ENCODE results near the gene SH2D4B. TPM values are rescaled to one million over a fixed set of nuclear protein-coding genes. Genes with fewer than 3 reads are reported as not detected.

The SH2D4B gene
- total and polyA plus RNA-seq, 2 donors (not counting 3 experiments of a cell fraction or from before 2014, with no cell fraction given), result not detected

- FAIRE-seq, result no peak
- dilution Hi-C loops (cut with MboI; ENCODE audit: extremely low pct_ligation_motif_present, low sequenced_read_pairs) (no loop called here), intact Hi-C loops (cut with micrococcal nuclease) (no loop called here)
- Histone ChIP-seq H3K79me2 (ENCODE audit: control insufficient read depth, insufficient read depth, low read length) (no peaks in the 10 kb centered on the region), H4K20me1 (replicated peaks; ENCODE audit: control insufficient read depth, extremely low read depth, insufficient read depth, low read length) (no peaks in the 10 kb centered on the region), H3K36me3 (ENCODE audit: control insufficient read depth in 2 of 2, extremely low read depth in 1 of 2, insufficient read depth in 2 of 2, low read length in 2 of 2) (no peaks in the 10 kb centered on the region), H3K27me3 (ENCODE audit: control insufficient read depth in 2 of 2, insufficient read depth in 2 of 2, low read length in 2 of 2) (peaks cover 8 to 11% of the 10 kb centered on the region in 2 experiments), H3K4me1 (ENCODE audit: control insufficient read depth, extremely low read depth, insufficient read depth, low read length) (no peaks in the 10 kb centered on the region), H3K9me3 (replicated peaks; ENCODE audit: control insufficient read depth, insufficient read depth, low read length) (no peaks in the 10 kb centered on the region), H3K4me3 (replicated peaks in 1 of 3; ENCODE audit: insufficient read depth in 1 of 3, low read depth in 1 of 3, low read length in 3 of 3) (no peak overlapping the region), H3K9me1 (replicated peaks; ENCODE audit: control insufficient read depth, extremely low read depth, insufficient read depth, low read length) (no peaks in the 10 kb centered on the region), H3K4me2 (ENCODE audit: insufficient read depth, low read length) (no peak overlapping the region), H2AFZ (ENCODE audit: low read depth, low read length) (no peak overlapping the region), H3K27ac (ENCODE audit: insufficient read depth, low read depth, low read length) (no peak overlapping the region), H3K9ac (replicated peaks; ENCODE audit: extremely low read depth, insufficient read depth, low read length) (no peak overlapping the region)
- no TSS peak for BruUV-seq (replicated peaks)
- ChIA-PET POLR2A (no interaction called here), CTCF (interaction anchor here (1.0 to 2.8 kb wide), 3 partner anchors 138 to 200 kb away, joined by 4 to 21 read pairs (median 6); no protein-coding TSS in a partner anchor)
- no peak for DNase-seq (ENCODE audit: low read depth, low spot score)
- no peak for TF ChIP-seq GATA2 (IDR thresholded peaks at IDR 0.05; ENCODE audit: insufficient read depth, insufficient read length, low read depth, low read length)
- no peak for TF ChIP-seq MYC (IDR thresholded peaks at IDR 0.05; ENCODE audit: low read depth, low read length)
- TF ChIP-seq EZH2 (IDR thresholded peaks at IDR 0.05; ENCODE audit: borderline replicate concordance, low read depth, low read length, severe bottlenecking), result no peak
- no peak for TF ChIP-seq CTCF (IDR thresholded peaks at IDR 0.05; ENCODE audit: extremely low read depth in 1 of 2, insufficient read depth in 1 of 2, low read depth in 1 of 2, low read length in 2 of 2)
These were observed 44.7 kb downstream of the SH2D4B start for GRCh38 chr10:80582286-80582960.

GRCh38 chr10:80583685-80584084, 46.0 kb downstream of the SH2D4B start:
- intact Hi-C loops (cut with micrococcal nuclease), result no loop called here
- CTCF ChIA-PET, result interaction anchor here (0.6 to 2.8 kb wide), 8 partner anchors 11 to 201 kb away, joined by 3 to 21 read pairs (median 4); no protein-coding TSS in a partner anchor

More at GRCh38 chr10:80583685-80584084, 46.0 kb downstream of the SH2D4B start:
- DNase-seq (ENCODE audit: low read depth, low spot score) (no peak), FAIRE-seq (no peak)
- no TSS peak for BruUV-seq (replicated peaks)
- POLR2A ChIA-PET, result no interaction called here
- no peak overlapping the region for H3K4me2 ChIP-seq (ENCODE audit: insufficient read depth, low read length)
- peaks cover 6 to 8% of the 10 kb centered on the region in 2 experiments for H3K27me3 ChIP-seq (ENCODE audit: control insufficient read depth in 2 of 2, insufficient read depth in 2 of 2, low read length in 2 of 2)
- no peak overlapping the region for H2AFZ ChIP-seq (ENCODE audit: low read depth, low read length)
- dilution Hi-C loops (cut with MboI; ENCODE audit: extremely low pct_ligation_motif_present, low sequenced_read_pairs), result no loop called here
- no peaks in the 10 kb centered on the region for H4K20me1 ChIP-seq (replicated peaks; ENCODE audit: control insufficient read depth, extremely low read depth, insufficient read depth, low read length)
- no peaks in the 10 kb centered on the region for H3K36me3 ChIP-seq (ENCODE audit: control insufficient read depth in 2 of 2, extremely low read depth in 1 of 2, insufficient read depth in 2 of 2, low read length in 2 of 2)
- no peaks in the 10 kb centered on the region for H3K79me2 ChIP-seq (ENCODE audit: control insufficient read depth, insufficient read depth, low read length)
- H3K27ac ChIP-seq (ENCODE audit: insufficient read depth, low read depth, low read length), result no peak overlapping the region
- no peaks in the 10 kb centered on the region for H3K4me1 ChIP-seq (ENCODE audit: control insufficient read depth, extremely low read depth, insufficient read depth, low read length)
- no peaks in the 10 kb centered on the region for H3K9me3 ChIP-seq (replicated peaks; ENCODE audit: control insufficient read depth, insufficient read depth, low read length)
- H3K4me3 ChIP-seq (replicated peaks in 1 of 3; ENCODE audit: insufficient read depth in 1 of 3, low read depth in 1 of 3, low read length in 3 of 3), result no peak overlapping the region
- H3K9ac ChIP-seq (replicated peaks; ENCODE audit: extremely low read depth, insufficient read depth, low read length), result no peak overlapping the region
- no peak for TF ChIP-seq MAX (IDR thresholded peaks at IDR 0.05; ENCODE audit: insufficient read depth, insufficient read length)
- no peaks in the 10 kb centered on the region for H3K9me1 ChIP-seq (replicated peaks; ENCODE audit: control insufficient read depth, extremely low read depth, insufficient read depth, low read length)

Data from endothelial cell of umbilical vein (primary cell).